Measurements from ENCODE around the gene AIDA. TPM values are rescaled to one million over a fixed set of nuclear protein-coding genes. Genes with fewer than 3 reads are reported as not detected.

AIDA gene
- total RNA-seq, 2 experiments from 2014 or later: 47.6 to 47.8 TPM

DNA sequence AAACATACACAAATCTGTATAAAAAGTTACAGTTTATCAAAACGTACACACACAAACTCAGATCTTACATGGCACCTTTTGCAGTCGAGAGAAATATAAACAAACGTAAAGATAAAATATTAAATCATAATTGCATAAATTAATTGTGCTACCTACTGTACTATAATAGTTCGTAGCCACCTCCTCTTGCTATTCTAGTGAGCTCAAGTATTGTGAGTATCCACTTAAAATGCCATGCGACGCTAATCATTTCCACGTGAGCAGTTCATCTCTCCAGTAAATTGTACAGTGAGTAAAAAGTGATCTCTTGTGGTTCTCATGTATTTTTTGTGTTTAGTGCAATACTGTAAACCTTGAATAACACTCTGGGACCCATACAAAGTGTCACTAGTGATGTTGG lies 88.1 kb downstream of the AIDA start:
- Mint-ChIP-seq H3K4me3 (no peak overlapping the region), H3K27me3 (no peaks in the 10 kb centered on the region), H3K36me3 (peaks cover 24% of the 10 kb centered on the region), H3K27ac (no peak overlapping the region), H3K9me3 (ENCODE audit: low read depth) (no peaks in the 10 kb centered on the region), H3K4me1 (peaks cover 21% of the 10 kb centered on the region)
- CTCF ChIA-PET: interaction anchor here (1.6 kb wide), 1 partner anchor 10 kb away, joined by 7 read pairs; no protein-coding TSS in a partner anchor
- ATAC-seq: no peak
- no peak for DNase-seq

DNA sequence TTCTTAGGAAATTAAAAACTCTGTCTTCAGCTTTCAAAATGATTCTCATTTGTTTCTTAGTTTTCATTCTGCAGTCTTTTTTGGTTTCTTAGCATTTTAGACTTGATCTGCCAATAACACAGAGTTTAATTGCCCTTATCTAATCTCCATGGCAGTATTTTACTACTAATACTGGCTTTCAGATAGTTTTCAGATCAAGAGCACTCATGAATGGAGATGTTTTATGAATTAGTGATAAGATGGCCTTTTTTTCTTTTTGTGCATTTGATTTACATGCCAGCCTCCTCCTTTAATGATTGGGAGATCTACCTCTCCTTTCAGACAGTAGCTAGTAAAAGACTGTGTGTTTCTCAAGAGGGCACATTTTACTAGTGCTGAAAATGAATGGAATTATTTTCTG lies 88.8 kb downstream of the AIDA start:
- ATAC-seq (no peak), DNase-seq (no peak)
- H3K4me3 Mint-ChIP-seq: no peak overlapping the region
- peaks cover 23% of the 10 kb centered on the region for H3K36me3 Mint-ChIP-seq
- peaks cover 27% of the 10 kb centered on the region for H3K4me1 Mint-ChIP-seq
- CTCF ChIA-PET: no interaction called here
- H3K9me3 Mint-ChIP-seq (ENCODE audit: low read depth): no peaks in the 10 kb centered on the region
- no peak overlapping the region for H3K27ac Mint-ChIP-seq
- H3K27me3 Mint-ChIP-seq: no peaks in the 10 kb centered on the region

DNA sequence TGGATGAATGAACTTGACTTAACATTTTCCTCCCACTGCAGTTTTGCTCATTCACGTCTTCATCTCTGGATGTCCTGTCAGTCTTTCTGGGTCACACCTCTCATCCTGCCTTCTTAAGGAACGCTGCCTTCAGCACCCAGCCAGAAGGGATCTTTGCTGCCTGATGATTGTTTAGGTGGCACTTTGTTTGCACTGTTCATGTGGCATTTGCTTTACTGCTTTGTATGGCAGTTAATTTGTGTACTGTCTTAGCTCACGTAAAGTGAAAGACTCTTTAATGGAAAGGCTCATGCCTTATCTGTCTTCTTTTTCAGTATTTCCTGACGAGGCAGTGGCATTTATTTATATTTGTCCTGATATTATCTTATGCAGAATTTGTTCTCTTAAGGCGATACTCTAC lies 89.5 kb downstream of the AIDA start:
- CTCF ChIA-PET: interaction anchor here (1.3 kb wide), 1 partner anchor 12 kb away, joined by 6 read pairs; no protein-coding TSS in a partner anchor
- no peak overlapping the region for H3K4me3 Mint-ChIP-seq
- H3K36me3 Mint-ChIP-seq: peaks cover 18% of the 10 kb centered on the region
- no peaks in the 10 kb centered on the region for H3K9me3 Mint-ChIP-seq (ENCODE audit: low read depth)
- H3K27ac Mint-ChIP-seq: no peak overlapping the region
- no peak for ATAC-seq
- DNase-seq: no peak
- H3K4me1 Mint-ChIP-seq: peaks cover 27% of the 10 kb centered on the region
- H3K27me3 Mint-ChIP-seq: no peaks in the 10 kb centered on the region

DNA sequence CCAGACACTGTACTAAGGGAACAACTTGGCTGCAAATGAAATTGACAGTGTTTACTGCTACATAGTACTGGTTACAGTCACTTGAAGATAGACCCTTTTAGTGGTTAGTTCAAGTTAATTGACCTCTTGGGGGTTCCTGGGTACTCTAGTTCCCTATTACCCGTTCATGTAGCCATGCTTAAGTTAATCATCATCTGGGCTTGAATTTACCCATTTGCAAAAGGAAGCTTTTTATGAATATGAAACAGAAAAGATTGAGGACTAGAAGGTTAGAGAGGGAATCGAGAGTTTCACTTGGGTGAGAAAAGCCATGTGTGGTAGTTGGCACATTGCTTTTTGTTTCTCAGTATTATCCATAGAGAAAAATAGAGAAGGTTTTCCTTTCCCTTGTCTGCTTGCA lies 91.7 kb downstream of the AIDA start:
- peaks cover 13% of the 10 kb centered on the region for H3K36me3 Mint-ChIP-seq
- ATAC-seq (no peak), DNase-seq (no peak)
- peaks cover 35% of the 10 kb centered on the region for H3K4me1 Mint-ChIP-seq
- H3K4me3 Mint-ChIP-seq: no peak overlapping the region
- H3K27me3 Mint-ChIP-seq: peaks cover 6% of the 10 kb centered on the region
- no peaks in the 10 kb centered on the region for H3K9me3 Mint-ChIP-seq (ENCODE audit: low read depth)
- CTCF ChIA-PET: interaction anchor here (1.4 to 1.8 kb wide), 2 partner anchors 13 to 154 kb away, joined by 3 to 7 read pairs; no protein-coding TSS in a partner anchor
- no peak overlapping the region for H3K27ac Mint-ChIP-seq

DNA sequence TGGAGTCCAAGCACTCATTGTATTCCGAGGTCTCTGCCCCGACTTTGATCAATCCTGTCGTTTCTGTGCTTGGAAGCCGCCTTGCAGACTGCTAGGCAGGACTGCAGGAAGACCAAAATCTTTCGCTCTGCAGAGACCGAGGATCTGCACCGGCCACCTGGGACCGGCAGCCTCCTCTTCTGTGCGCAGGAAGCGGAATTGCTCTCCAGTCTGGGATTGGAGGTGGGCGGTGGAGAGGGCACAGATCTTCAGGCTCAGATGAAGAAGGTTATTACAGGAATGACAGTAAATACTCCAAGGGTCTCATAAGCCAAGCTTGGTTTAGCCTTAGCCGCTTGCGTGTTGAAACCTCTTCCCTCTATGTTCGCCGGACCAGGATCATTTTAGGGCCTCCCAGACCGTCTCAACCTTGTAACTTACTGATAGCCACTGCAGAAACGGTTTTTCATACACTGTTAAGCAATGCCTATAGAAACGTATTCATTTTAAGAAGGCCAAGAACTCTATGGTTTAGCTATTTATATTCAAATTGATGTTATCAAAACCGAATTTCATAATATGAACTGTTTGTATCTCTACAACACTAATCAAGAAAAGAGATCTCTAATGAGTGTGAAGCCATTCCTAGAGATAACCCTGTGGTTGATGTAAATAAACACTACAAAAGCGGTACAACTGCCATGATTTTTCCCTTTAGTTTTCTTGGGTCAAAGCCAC lies 93.3 kb downstream of the AIDA start:
- Mint-ChIP-seq H3K27ac (peak overlapping the region; percentile 58), H3K27me3 (peaks cover 15% of the 10 kb centered on the region), H3K4me3 (peak overlapping the region; percentile 75), H3K4me1 (peaks cover 35% of the 10 kb centered on the region), H3K36me3 (peaks cover 11% of the 10 kb centered on the region), H3K9me3 (ENCODE audit: low read depth) (no peaks in the 10 kb centered on the region)
- no peak for DNase-seq
- no peak for ATAC-seq
- CTCF ChIA-PET: interaction anchor here (1.0 to 1.8 kb wide), 4 partner anchors 15 to 30 kb away, joined by 3 to 7 read pairs (median 4); partner anchors contain the start of gene TAF1A

Other genes with a start within 250 kb of the AIDA start
- under 1 TPM; 0.12 to 0.53 TPM for gene HHIPL2, start 164.4 kb downstream of the AIDA start, total RNA-seq
- gene TAF1A, start 122.6 kb downstream of the AIDA start, total RNA-seq: 10 to 100 TPM; 10.5 to 11.8 TPM
- gene MIA3, start 94.4 kb downstream of the AIDA start, total RNA-seq: 10 to 100 TPM; 50.0 to 51.8 TPM
- gene BROX, start 73 bp upstream of the AIDA start, total RNA-seq: 10 to 100 TPM; 35.0 to 40.9 TPM
- under 1 TPM in 1 of 2 experiments, not detected in 1; 0.19 TPM for gene FAM177B, start 24.7 kb upstream of the AIDA start, total RNA-seq
- gene DISP1, start 102.5 kb upstream of the AIDA start, total RNA-seq: 1 to 10 TPM; 1.5 to 2.0 TPM

Measured in activated CD8-positive, alpha-beta memory T cell treated with anti-CD3 and anti-CD28 coated beads, Interleukin-2, amount 10 ng/mL, durations not matched to agents 7 days and 5 days (primary cell).